Measurements from ENCODE around the gene CSRP1.
A peak's percentile ranks its signal among the peaks of the same experiment; 100 is the strongest.

DNA sequence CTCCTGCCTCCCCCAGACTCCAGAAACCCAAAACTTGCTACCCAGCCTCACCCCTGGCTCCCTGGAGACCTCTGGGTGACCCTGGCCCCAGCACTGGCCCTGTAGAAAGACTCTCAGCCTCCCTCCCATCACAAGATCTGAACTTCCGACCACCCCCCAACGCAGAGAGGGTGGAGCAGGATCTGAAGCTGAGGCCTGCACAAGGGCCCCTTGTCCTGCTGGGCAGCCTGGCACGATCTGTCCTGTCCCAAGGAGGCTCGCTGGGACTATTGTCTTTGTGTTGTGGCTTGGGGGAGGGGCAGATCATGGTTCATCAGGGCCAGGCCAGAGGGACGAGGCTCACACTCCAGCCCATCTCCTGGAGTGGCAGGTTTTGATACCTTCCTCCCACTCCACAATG lies 57.9 kb downstream of the CSRP1 start:
- TF ChIP-seq EP300 (IDR thresholded peaks at IDR 0.05): peak in 1 of 2 donors; percentile 95
- TF ChIP-seq, protein P1, sequence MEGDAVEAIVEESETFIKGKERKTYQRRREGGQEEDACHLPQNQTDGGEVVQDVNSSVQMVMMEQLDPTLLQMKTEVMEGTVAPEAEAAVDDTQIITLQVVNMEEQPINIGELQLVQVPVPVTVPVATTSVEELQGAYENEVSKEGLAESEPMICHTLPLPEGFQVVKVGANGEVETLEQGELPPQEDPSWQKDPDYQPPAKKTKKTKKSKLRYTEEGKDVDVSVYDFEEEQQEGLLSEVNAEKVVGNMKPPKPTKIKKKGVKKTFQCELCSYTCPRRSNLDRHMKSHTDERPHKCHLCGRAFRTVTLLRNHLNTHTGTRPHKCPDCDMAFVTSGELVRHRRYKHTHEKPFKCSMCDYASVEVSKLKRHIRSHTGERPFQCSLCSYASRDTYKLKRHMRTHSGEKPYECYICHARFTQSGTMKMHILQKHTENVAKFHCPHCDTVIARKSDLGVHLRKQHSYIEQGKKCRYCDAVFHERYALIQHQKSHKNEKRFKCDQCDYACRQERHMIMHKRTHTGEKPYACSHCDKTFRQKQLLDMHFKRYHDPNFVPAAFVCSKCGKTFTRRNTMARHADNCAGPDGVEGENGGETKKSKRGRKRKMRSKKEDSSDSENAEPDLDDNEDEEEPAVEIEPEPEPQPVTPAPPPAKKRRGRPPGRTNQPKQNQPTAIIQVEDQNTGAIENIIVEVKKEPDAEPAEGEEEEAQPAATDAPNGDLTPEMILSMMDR (IDR thresholded peaks at IDR 0.05): no peak

Measured in tibial nerve (tissue), 4 donors.